NB4 (cell line): Measurements from ENCODE around the gene RNU6-9.
"Not testable (repeated sequence)": the region's sequence is repeated elsewhere in the genome, so short reads cannot be mapped to it uniquely, and the experiment has no call there.

Experiments used
- DNase-seq: peaks from one replicate; pipeline ENCODE4 v3.0.0; 2010; ENCODE audit warnings: low read depth
- H3K4me3 ChIP-seq: one replicate; pipeline ENCODE4 v1.5.1; 2011; ENCODE audit warnings: mild to moderate bottlenecking, low read depth, low read length, moderate library complexity
- CTCF ChIP-seq: IDR thresholded peaks from one replicate; pipeline ENCODE4 v1.5.1; 2012; ENCODE audit warnings: low read depth, low read length
- MYC ChIP-seq: IDR thresholded peaks from 2 replicates; pipeline ENCODE4 v1.6.1; 2011; ENCODE audit warnings: low read depth, low read length
- POLR2A ChIP-seq: IDR thresholded peaks from 2 replicates; pipeline ENCODE4 v1.6.1; 2011; ENCODE audit warnings: mild to moderate bottlenecking; ENCODE audit not compliant: insufficient read length; ENCODE audit errors: extremely low read depth
- TF ChIP-seq, protein P1 (sequence below): IDR thresholded peaks from 2 replicates; pipeline ENCODE4 v1.6.1; 2011; ENCODE audit warnings: low read depth, low read length

RNU6-9 gene

DNA sequence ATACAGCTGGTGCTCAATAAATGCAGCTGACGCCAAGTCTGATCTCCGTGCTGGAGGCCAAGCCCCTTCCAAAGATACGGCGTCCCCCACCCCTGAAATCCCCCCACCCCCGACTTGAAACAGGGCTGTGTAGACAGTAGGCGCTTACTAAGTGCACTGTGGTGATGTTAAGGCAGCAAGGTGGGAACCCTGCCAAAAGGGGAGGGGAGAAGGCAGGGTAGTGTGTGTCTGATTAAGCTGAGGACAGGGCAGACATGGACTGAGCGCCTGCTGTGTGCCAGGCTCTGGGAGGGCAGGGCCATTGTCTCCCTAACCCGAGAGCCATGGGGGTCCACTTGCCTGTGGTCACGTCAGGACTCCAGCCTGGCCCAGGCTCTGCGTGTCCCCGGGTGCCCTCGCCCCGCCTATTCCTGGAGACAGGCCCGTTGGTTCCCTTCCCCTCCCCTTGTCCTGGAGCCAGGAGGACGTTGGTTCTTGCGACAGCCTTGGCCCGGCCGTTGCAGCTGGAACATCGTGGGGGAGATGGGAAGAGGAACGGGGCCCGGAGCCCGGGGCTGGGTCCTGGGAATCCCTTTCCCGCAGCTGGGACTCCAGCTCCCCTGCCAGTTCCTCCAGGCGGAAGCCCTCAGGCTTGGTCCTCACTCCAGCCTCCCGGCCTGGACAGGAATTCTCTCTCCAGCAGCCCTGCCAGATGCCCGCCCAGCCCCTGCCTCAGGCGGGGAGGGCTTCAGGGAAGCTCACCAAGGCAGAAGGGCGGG lies 42.9 kb upstream of the RNU6-9 start:
- TF ChIP-seq, protein P1, sequence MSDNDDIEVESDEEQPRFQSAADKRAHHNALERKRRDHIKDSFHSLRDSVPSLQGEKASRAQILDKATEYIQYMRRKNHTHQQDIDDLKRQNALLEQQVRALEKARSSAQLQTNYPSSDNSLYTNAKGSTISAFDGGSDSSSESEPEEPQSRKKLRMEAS = no peak
- TF ChIP-seq POLR2A (no peak), CTCF (no peak), MYC (no peak)
- no peak overlapping the region for H3K4me3 ChIP-seq
- DNase-seq = peak; percentile 78

DNA sequence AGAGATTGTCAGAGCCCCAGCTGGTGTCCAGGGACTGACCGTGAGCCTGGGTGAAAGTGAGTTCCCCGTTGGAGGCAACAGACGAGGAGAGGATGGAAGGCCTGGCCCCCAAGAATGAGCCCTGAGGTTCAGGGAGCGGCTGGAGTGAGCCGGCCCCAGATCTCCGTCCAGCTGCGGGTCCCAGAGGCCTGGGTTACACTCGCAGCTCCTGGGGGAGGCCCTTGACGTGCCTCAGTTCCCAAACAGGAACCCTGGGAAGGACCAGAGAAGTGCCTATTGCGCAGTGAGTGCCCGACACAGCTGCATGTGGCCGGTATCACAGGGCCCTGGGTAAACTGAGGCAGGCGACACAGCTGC lies 42.3 kb upstream of the RNU6-9 start:
- DNase-seq = no peak
- no peak for TF ChIP-seq MYC
- TF ChIP-seq CTCF = no peak
- no peak for TF ChIP-seq POLR2A
- TF ChIP-seq, protein P1 = no peak
- H3K4me3 ChIP-seq = no peak overlapping the region

- DNase-seq = no peak
- no peak within 1 kb of the TSS for H3K4me3 ChIP-seq
- no peak for TF ChIP-seq CTCF
- TF ChIP-seq, protein P1 = no peak
- no peak for TF ChIP-seq MYC
- TF ChIP-seq POLR2A = no peak
Observed at GRCh38 chr19:852136-853013, 40.9 kb upstream of the RNU6-9 start, which contains the start of gene ELANE. Gene ELANE (plus strand): TSS chr19:852303. CDS start chr19:852329, 26 bp downstream.

DNA sequence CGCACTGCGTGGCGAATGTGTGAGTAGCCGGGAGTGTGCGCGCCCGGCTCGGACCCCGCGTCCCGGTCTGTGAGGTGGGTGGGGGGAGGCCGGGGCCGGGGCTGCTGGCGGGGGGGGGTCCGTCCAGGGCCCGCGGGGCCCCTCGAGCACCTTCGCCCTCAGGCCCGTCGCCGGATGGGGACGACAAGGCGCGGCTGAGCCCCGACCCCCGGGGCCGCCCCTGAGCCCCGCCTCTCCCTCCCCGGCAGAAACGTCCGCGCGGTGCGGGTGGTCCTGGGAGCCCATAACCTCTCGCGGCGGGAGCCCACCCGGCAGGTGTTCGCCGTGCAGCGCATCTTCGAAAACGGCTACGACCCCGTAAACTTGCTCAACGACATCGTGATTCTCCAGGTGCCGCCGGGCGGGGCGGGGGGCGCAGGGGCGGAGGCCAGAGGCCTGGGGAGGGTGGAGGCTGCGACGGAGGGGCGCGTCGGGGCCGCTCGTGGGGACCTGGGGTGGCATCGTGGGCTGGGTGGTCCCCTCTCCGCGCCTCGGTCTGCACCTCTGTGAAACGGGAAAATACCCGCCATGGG lies 40.2 kb upstream of the RNU6-9 start:
- TF ChIP-seq POLR2A (no peak), MYC (no peak), CTCF (no peak)
- TF ChIP-seq, protein P1 = no peak
- H3K4me3 ChIP-seq = no peak overlapping the region
- no peak for DNase-seq

DNA sequence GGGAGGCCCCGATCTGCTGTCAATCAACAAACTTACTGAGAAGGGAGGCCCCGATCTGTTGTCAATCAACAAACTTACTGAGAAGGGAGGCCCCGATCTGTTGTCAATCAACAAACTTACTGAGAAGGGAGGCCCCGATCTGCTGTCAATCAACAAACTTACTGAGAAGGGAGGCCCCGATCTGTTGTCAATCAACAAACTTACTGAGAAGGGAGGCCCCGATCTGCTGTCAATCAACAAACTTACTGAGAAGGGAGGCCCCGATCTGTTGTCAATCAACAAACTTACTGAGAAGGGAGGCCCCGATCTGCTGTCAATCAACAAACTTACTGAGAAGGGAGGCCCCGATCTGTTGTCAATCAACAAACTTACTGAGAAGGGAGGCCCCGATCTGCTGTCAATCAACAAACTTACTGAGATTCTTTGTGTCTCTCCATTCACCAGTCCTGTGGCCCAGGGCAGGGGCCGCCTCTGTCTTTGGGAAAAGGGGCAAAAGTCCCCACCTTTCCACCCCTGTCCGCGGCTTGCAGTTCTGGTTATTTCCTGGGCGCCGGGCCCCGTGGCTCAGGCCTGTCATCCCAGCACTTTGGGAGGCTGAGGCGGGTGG lies 39.6 kb upstream of the RNU6-9 start:
- not testable (repeated sequence) for DNase-seq, H3K4me3 ChIP-seq

GRCh38 chr19:854549-854948 lies 38.7 kb upstream of the RNU6-9 start:
- DNase-seq = no peak
- TF ChIP-seq, protein P1 = no peak
- no peak overlapping the region for H3K4me3 ChIP-seq
